H1 (cell line): ENCODE results near the gene KRTAP9-1. TPM values are rescaled to one million over a fixed set of nuclear protein-coding genes. Genes with fewer than 3 reads are reported as not detected.

Experiments used
- CTCF ChIA-PET: fragments of 300-600 bp; sonication (Branson Sonifier 250); formaldehyde crosslinking; loops from one replicate; lab custom pipeline; 2021; ENCODE audit not compliant: partially characterized antibody; lab: Charles Lee
- POLR2A ChIA-PET: fragments of 300-600 bp; sonication (Branson Sonifier 250); formaldehyde crosslinking; loops from one replicate; lab custom pipeline; 2021; ENCODE audit warnings: inconsistent platforms; ENCODE audit not compliant: partially characterized antibody; lab: Charles Lee
- DNase-seq, 2 experiments: peaks; one replicate each; pipeline versions ENCODE4 v3.0.0 to v3.0.0-alpha.2; 2010 to 2022; ENCODE audit warnings: low spot score in 2 of 2, low read depth in 1 of 2, mixed read lengths in 1 of 2
- FAIRE-seq: peaks from 2 replicates; lab custom pipeline; 2011; peaks lifted over from hg19 to GRCh38; lab: Jason Lieb, UNC
- H2AFZ ChIP-seq: 2 replicates; pipeline ENCODE4 v1.8.1; 2012; ENCODE audit warnings: low read length, inconsistent platforms
- H2AK5ac ChIP-seq: 2 replicates; pipeline ENCODE4 v1.6.1; 2013; ENCODE audit warnings: low read depth, low read length
- H2BK120ac ChIP-seq: replicated peaks from 2 replicates; pipeline ENCODE3; 2013; ENCODE audit warnings: low read depth, low read length, inconsistent platforms
- H2BK12ac ChIP-seq: 2 replicates; pipeline ENCODE4 v1.6.1; 2013; ENCODE audit warnings: low read depth, low read length
- H2BK15ac ChIP-seq: 2 replicates; pipeline ENCODE4 v1.6.1; 2013; ENCODE audit warnings: low read length
- H2BK20ac ChIP-seq: 2 replicates; pipeline ENCODE4 v1.6.1; 2013; ENCODE audit warnings: low read length
- H2BK5ac ChIP-seq: 2 replicates; pipeline ENCODE4 v1.6.1; 2013; ENCODE audit warnings: low read depth, low read length
- H3K14ac ChIP-seq: 2 replicates; pipeline ENCODE4 v1.6.1; 2013; ENCODE audit warnings: inconsistent platforms; ENCODE audit not compliant: insufficient read length
- H3K18ac ChIP-seq: 2 replicates; pipeline ENCODE4 v1.6.1; 2013; ENCODE audit warnings: low read length; ENCODE audit errors: extremely low read depth
- H3K23ac ChIP-seq: 2 replicates; pipeline ENCODE4 v1.6.1; 2013; ENCODE audit warnings: inconsistent platforms; ENCODE audit not compliant: insufficient read length
- H3K23me2 ChIP-seq: 2 replicates; pipeline ENCODE4 v1.6.1; 2013; ENCODE audit warnings: low read depth, low read length
- H3K27ac ChIP-seq: 2 replicates; pipeline ENCODE4 v1.6.1; 2011; ENCODE audit warnings: low read depth, low read length, inconsistent platforms
- H3K27me3 ChIP-seq, 4 experiments: replicated peaks in 1 of 4; 1 replicate in 1 of 4; 2 replicates in 3 of 4; pipeline versions ENCODE4 v1.6.1 to v1.8.1; 2011 to 2013; ENCODE audit warnings: low read length in 3 of 4, mild to moderate bottlenecking in 3 of 4, inconsistent platforms in 2 of 4, mixed read lengths in 2 of 4, moderate library complexity in 1 of 4; ENCODE audit not compliant: control insufficient read depth in 3 of 4, insufficient read depth in 3 of 4; ENCODE audit errors: extremely low read depth in 1 of 4
- H3K36me3 ChIP-seq, 4 experiments: 2 replicates each; pipeline versions ENCODE4 v1.6.1 to v1.8.1; 2011 to 2013; ENCODE audit warnings: mild to moderate bottlenecking in 4 of 4, low read length in 3 of 4, moderate library complexity in 2 of 4, control low read depth in 1 of 4, inconsistent platforms in 1 of 4; ENCODE audit not compliant: insufficient read depth in 4 of 4, control insufficient read depth in 2 of 4
- H3K4ac ChIP-seq: replicated peaks from 2 replicates; pipeline ENCODE3; 2013; ENCODE audit warnings: low read length, low read depth, mixed read lengths, inconsistent platforms; ENCODE audit not compliant: insufficient read length
- H3K4me1 ChIP-seq, 4 experiments: replicated peaks in 1 of 4; 1 replicate in 1 of 4; 2 replicates in 3 of 4; pipeline versions ENCODE4 v1.6.1 to v1.8.1; 2011 to 2013; ENCODE audit warnings: low read length in 3 of 4, inconsistent platforms in 2 of 4, mixed read lengths in 1 of 4; ENCODE audit not compliant: insufficient read depth in 4 of 4, control insufficient read depth in 3 of 4
- H3K4me2 ChIP-seq, 2 experiments: 2 replicates each; pipeline versions ENCODE4 v1.6.1 to v1.8.1; 2011 to 2013; ENCODE audit warnings: low read depth in 2 of 2, low read length in 2 of 2, control low read depth in 1 of 2, inconsistent platforms in 1 of 2, mild to moderate bottlenecking in 1 of 2; ENCODE audit not compliant: insufficient read depth in 1 of 2
- H3K4me3 ChIP-seq, 4 experiments: fragments of 200-600, 300-600 bp in 1 of 4; sonication (generic), shearing (Covaris generic), sonication (Bioruptor Twin) in 1 of 4; 2 replicates each; pipeline versions ENCODE4 v1.5.1 to v1.8.1; 2011 to 2016; ENCODE audit warnings: low read length in 4 of 4, low read depth in 3 of 4, control low read depth in 2 of 4, inconsistent platforms in 2 of 4, mild to moderate bottlenecking in 2 of 4, mixed read lengths in 1 of 4, moderate library complexity in 1 of 4; ENCODE audit not compliant: insufficient read depth in 2 of 4; ENCODE audit errors: extremely low read depth in 1 of 4
- H3K56ac ChIP-seq: replicated peaks from 2 replicates; pipeline ENCODE3; 2013; ENCODE audit warnings: low read depth, mild to moderate bottlenecking, mixed read lengths, low read length, inconsistent platforms; ENCODE audit not compliant: insufficient read length
- H3K79me1 ChIP-seq: 2 replicates; pipeline ENCODE4 v1.6.1; 2013; ENCODE audit warnings: low read depth, low read length, control low read depth
- H3K79me2 ChIP-seq, 2 experiments: 2 replicates each; pipeline versions ENCODE4 v1.6.1 to v1.8.1; 2012 to 2013; ENCODE audit warnings: low read length in 2 of 2, mild to moderate bottlenecking in 2 of 2, inconsistent platforms in 1 of 2; ENCODE audit not compliant: insufficient read depth in 2 of 2, control insufficient read depth in 1 of 2
- H3K9ac ChIP-seq, 4 experiments: replicated peaks in 1 of 4; 1 replicate in 1 of 4; 2 replicates in 3 of 4; pipeline versions ENCODE4 v1.6.1 to v1.8.1; 2011 to 2013; ENCODE audit warnings: low read depth in 3 of 4, low read length in 3 of 4, control low read depth in 2 of 4, mild to moderate bottlenecking in 2 of 4, moderate library complexity in 2 of 4, inconsistent platforms in 1 of 4; ENCODE audit errors: extremely low read depth in 1 of 4
- H3K9me3 ChIP-seq, 2 experiments: 2 replicates each; pipeline versions ENCODE4 v1.6.1 to v1.8.1; 2012 to 2013; ENCODE audit warnings: mild to moderate bottlenecking in 2 of 2, moderate library complexity in 2 of 2, control low read depth in 1 of 2, inconsistent platforms in 1 of 2, low read depth in 1 of 2, low read length in 1 of 2, mixed read lengths in 1 of 2; ENCODE audit not compliant: insufficient read depth in 2 of 2
- H4K20me1 ChIP-seq, 2 experiments: replicated peaks in 1 of 2; 2 replicates each; pipeline versions ENCODE3 to v1.8.1; 2011 to 2013; ENCODE audit warnings: inconsistent platforms in 2 of 2, low read length in 2 of 2, mild to moderate bottlenecking in 1 of 2; ENCODE audit not compliant: insufficient read depth in 2 of 2, control insufficient read depth in 1 of 2
- H4K5ac ChIP-seq: 2 replicates; pipeline ENCODE4 v1.6.1; 2013; ENCODE audit warnings: low read length, low read depth, mixed read lengths, inconsistent platforms; ENCODE audit not compliant: insufficient read length
- H4K8ac ChIP-seq: 2 replicates; pipeline ENCODE4 v1.8.0; 2013; ENCODE audit warnings: mild to moderate bottlenecking, moderate library complexity, low read length, inconsistent platforms; ENCODE audit not compliant: insufficient read depth; ENCODE audit errors: extremely low read depth
- H4K91ac ChIP-seq: replicated peaks from 2 replicates; pipeline ENCODE3; 2013; ENCODE audit warnings: low read length, mixed read lengths, inconsistent platforms; ENCODE audit not compliant: insufficient read length
- BACH1 ChIP-seq: IDR thresholded peaks from 2 replicates; pipeline ENCODE4 v1.6.1; 2012; ENCODE audit warnings: low read length, improper control_type of control experiment
- BRCA1 ChIP-seq: IDR thresholded peaks from 2 replicates; pipeline ENCODE4 v1.6.1; 2012; ENCODE audit warnings: low read depth, low read length, improper control_type of control experiment
- CBX8 ChIP-seq: fragments of 300-800, 300-1000 bp; sonication (generic); IDR thresholded peaks from 2 replicates; pipeline ENCODE4 v1.7.1; 2016; ENCODE audit warnings: low read depth, low read length, borderline replicate concordance
- CHD2 ChIP-seq: IDR thresholded peaks from 2 replicates; pipeline ENCODE4 v1.6.1; 2012; ENCODE audit warnings: low read length, improper control_type of control experiment
- E2F6 ChIP-seq: IDR thresholded peaks from 2 replicates; pipeline ENCODE4 v1.6.1; 2012; ENCODE audit warnings: inconsistent platforms
- HDAC2 ChIP-seq, 2 experiments: fragments of 300-600 bp in 1 of 2; sonication (generic) in 1 of 2; IDR thresholded peaks; 2 replicates each; pipeline ENCODE4 v1.6.1; 2011 to 2012; ENCODE audit warnings: low read depth in 2 of 2, low read length in 2 of 2, mild to moderate bottlenecking in 2 of 2, moderate library complexity in 2 of 2, borderline replicate concordance in 1 of 2, inconsistent platforms in 1 of 2
- PHF8 ChIP-seq: fragments of 200-600 bp; sonication (generic); conservative IDR thresholded peaks from 2 replicates; pipeline ENCODE4 v1.7.1; 2012; ENCODE audit warnings: low read depth, mild to moderate bottlenecking, inconsistent platforms, low read length, moderate library complexity
- POLR2AphosphoS5 ChIP-seq: IDR thresholded peaks from 2 replicates; pipeline ENCODE4 v1.6.1; 2011; ENCODE audit warnings: low read depth, low read length
- RNF2 ChIP-seq: fragments of 200-900, 300-1000 bp; sonication (generic); IDR thresholded peaks from 2 replicates; pipeline ENCODE4 v1.7.1; 2016; ENCODE audit warnings: borderline replicate concordance, low read depth, mild to moderate bottlenecking, antibody characterized with exemption, low read length; ENCODE audit not compliant: poor library complexity, severe bottlenecking; ENCODE audit errors: missing control alignments
- SIX5 ChIP-seq: IDR thresholded peaks from 2 replicates; pipeline ENCODE4 v1.6.1; 2011; ENCODE audit warnings: mild to moderate bottlenecking, low read depth, low read length
- SP1 ChIP-seq: IDR thresholded peaks from 2 replicates; pipeline ENCODE4 v1.6.1; 2011; ENCODE audit warnings: low read depth, low read length
- SRF ChIP-seq: IDR thresholded peaks from 2 replicates; pipeline ENCODE4 v1.6.1; 2011; ENCODE audit warnings: mild to moderate bottlenecking, low read depth, low read length, moderate library complexity
- TAF1 ChIP-seq: IDR thresholded peaks from 2 replicates; pipeline ENCODE4 v1.6.1; 2011; ENCODE audit warnings: mild to moderate bottlenecking, low read depth, low read length
- TAF7 ChIP-seq: optimal IDR thresholded peaks from 2 replicates; pipeline ENCODE3; 2011; ENCODE audit warnings: low read depth, mild to moderate bottlenecking, inconsistent platforms, low read length, moderate library complexity, borderline replicate concordance
- YY1 ChIP-seq: IDR thresholded peaks from 2 replicates; pipeline ENCODE4 v1.6.1; 2011; ENCODE audit warnings: low read depth, mild to moderate bottlenecking, low read length
- WGBS, 2 experiments: shearing (Covaris generic) in 1 of 2; methylation state at CpG; one replicate each; pipeline versions ENCODE4 v1.1.6 to v1.1.7; 2013 to 2015; ENCODE audit warnings: low lambda C conversion rate in 2 of 2, mixed read lengths in 2 of 2, inconsistent platforms in 1 of 2, low coverage in 1 of 2, missing lambda C conversion rate in 1 of 2; ENCODE audit not compliant: insufficient replicate concordance in 2 of 2, insufficient coverage in 1 of 2, insufficient read length in 1 of 2; ENCODE audit errors: extremely low coverage in 1 of 2, missing lambda C conversion rate in 1 of 2; 5-methylcytosine and 5-hydroxymethylcytosine counted together
- polyA plus RNA-seq, 7 experiments: library from polyadenylated mRNA; depleted of rRNA in 3 of 7; stranded (reverse) in 5 of 7; unstranded in 2 of 7; fragments of >200 nt in 5 of 7; fragments of 200-250 nt in 2 of 7; gene quantifications; 1 replicate in 5 of 7; 2 replicates in 1 of 7; 4 replicates in 1 of 7; pipeline versions ENCODE4 v1.2.1 to v1.2.3, GENCODE V29; 2011 to 2013; ENCODE audit warnings: missing spikeins in 2 of 7, mixed read lengths in 2 of 7
- total RNA-seq: library from RNA; stranded (reverse); fragmentation: NEBNext Ultra II Directional; extraction: Animal tissue kit (Norgen Biotek cat#: 25700); gene quantifications from 2 replicates; pipeline ENCODE4 v1.2.1, GENCODE V29; 2021

The KRTAP9-1 gene
- total and polyA plus RNA-seq, 2 of the 8 experiments (the other 6 are each of a cell fraction or from before 2014, with no cell fraction given): not detected

GRCh38 chr17:41151525-41151924, 38.2 kb upstream of the KRTAP9-1 start:
- no peak overlapping the region for H4K8ac ChIP-seq
- H3K14ac ChIP-seq: no peak overlapping the region
- CTCF ChIA-PET: no interaction called here
- no peak for TF ChIP-seq YY1
- no peak for TF ChIP-seq CHD2
- no peak for TF ChIP-seq TAF1
- TF ChIP-seq TAF7: no peak
- no peak for TF ChIP-seq HDAC2 (IDR thresholded peaks at IDR 0.05; ENCODE audit: borderline replicate concordance in 1 of 2, low read depth in 2 of 2, low read length in 2 of 2)
- TF ChIP-seq E2F6: no peak
- TF ChIP-seq SIX5: no peak
- no peak for TF ChIP-seq SRF
- TF ChIP-seq BRCA1: no peak
- TF ChIP-seq SP1: no peak
- TF ChIP-seq PHF8: no peak
- TF ChIP-seq CBX8: no peak
- TF ChIP-seq RNF2: no peak
- no peak for TF ChIP-seq POLR2AphosphoS5
- TF ChIP-seq BACH1: no peak

More at GRCh38 chr17:41151525-41151924, 38.2 kb upstream of the KRTAP9-1 start:
- H2BK12ac ChIP-seq: no peak overlapping the region
- no peak overlapping the region for H3K18ac ChIP-seq
- H2BK120ac ChIP-seq: no peak overlapping the region
- H3K9me3 ChIP-seq: no peaks in the 10 kb centered on the region
- H3K4me2 ChIP-seq: no peak overlapping the region
- no peaks in the 10 kb centered on the region for H3K79me2 ChIP-seq
- H3K4ac ChIP-seq: no peak overlapping the region
- 96% methylated on average over 2 of the region's 2 CpGs; no CpG with 5 or more reads in 1 of the 2 experiments for WGBS, 2 experiments
- peaks cover 2% of the 10 kb centered on the region; the same call in 1 of the 2 replicates for H3K23me2 ChIP-seq
- no peak overlapping the region for H2BK15ac ChIP-seq
- no peak overlapping the region for H2AFZ ChIP-seq
- H2BK20ac ChIP-seq: no peak overlapping the region
- H4K91ac ChIP-seq: no peak overlapping the region
- no peak overlapping the region for H3K23ac ChIP-seq
- POLR2A ChIA-PET: no interaction called here
- no peak overlapping the region for H2BK5ac ChIP-seq
- no peaks in the 10 kb centered on the region for H3K27me3 ChIP-seq
- no peaks in the 10 kb centered on the region for H3K36me3 ChIP-seq
- no peak overlapping the region for H3K9ac ChIP-seq
- no peak overlapping the region for H3K4me3 ChIP-seq
- H4K20me1 ChIP-seq: no peaks in the 10 kb centered on the region
- no peak overlapping the region for H3K27ac ChIP-seq
- no peaks in the 10 kb centered on the region for H3K79me1 ChIP-seq
- peak; percentile 7 for FAIRE-seq
- H3K4me1 ChIP-seq: no peaks in the 10 kb centered on the region
- no peak overlapping the region for H2AK5ac ChIP-seq
- no peak overlapping the region for H4K5ac ChIP-seq
- no peak overlapping the region for H3K56ac ChIP-seq
- DNase-seq: no peak
